Breast epithelium (tissue), 4 donors: Measurements from ENCODE around the gene LMAN2. TPM values are rescaled to one million over a fixed set of nuclear protein-coding genes. Genes with fewer than 3 reads are reported as not detected.

Experiments used
- DNase-seq, 2 donors: peaks; one replicate each; pipeline ENCODE4 v3.0.0-alpha.2; 2019; ENCODE audit warnings: low spot score in 2 of 2
- H3K27ac ChIP-seq, 2 donors: fragments of 200-600 bp; sonication (generic) in 1 of 2; one replicate each; pipeline ENCODE4 v1.5.1; 2016 to 2019; ENCODE audit warnings: mild to moderate bottlenecking in 1 of 2
- H3K27me3 ChIP-seq, 2 donors: fragments of 200-600 bp; sonication (generic) in 1 of 2; one replicate each; pipeline versions ENCODE4 v1.5.1 to v1.6.0; 2017 to 2019; ENCODE audit warnings: control low read depth in 1 of 2, mild to moderate bottlenecking in 1 of 2
- H3K36me3 ChIP-seq: fragments of 200-600 bp; one replicate; pipeline ENCODE4 v1.5.1; 2019
- H3K4me1 ChIP-seq, 2 donors: fragments of 200-600 bp; sonication (generic); one replicate each; pipeline ENCODE4 v1.5.1; 2016 to 2019; ENCODE audit warnings: control low read depth in 1 of 2
- H3K4me3 ChIP-seq, 3 donors: fragments of 200-600 bp; sonication (generic); 1 replicate in 2 of 3; 2 replicates in 1 of 3; pipeline ENCODE4 v1.5.1; 2016 to 2019; ENCODE audit warnings: mild to moderate bottlenecking in 3 of 3, moderate library complexity in 2 of 3
- H3K9me3 ChIP-seq, 2 donors: fragments of 200-600 bp; sonication (generic) in 1 of 2; one replicate each; pipeline ENCODE4 v1.5.1; 2016 to 2019; ENCODE audit warnings: control low read depth in 1 of 2
- POLR2A ChIP-seq: fragments of 450-650 bp; IDR thresholded peaks from one replicate; pipeline ENCODE4 v1.6.1; 2016; ENCODE audit warnings: antibody characterized with exemption, mild to moderate bottlenecking, moderate library complexity
- POLR2AphosphoS5 ChIP-seq, 3 donors: sonication (generic); formaldehyde crosslinking; IDR thresholded peaks; one replicate each; pipeline ENCODE4 v1.6.1; 2017; ENCODE audit warnings: antibody characterized with exemption in 3 of 3
- intact Hi-C: fragments of 100-400 bp; cut with DNase I; formaldehyde crosslinking; loops from one replicate; pipeline ENCODE4 v1.15.1; 2023; ENCODE audit warnings: low total_unique reads
- total RNA-seq, 3 donors: library from RNA; depleted of rRNA; stranded (reverse); fragments of >200 nt; gene quantifications; one replicate each; pipeline ENCODE4 v1.1.0, GENCODE V29; 2016
- TF ChIP-seq, protein P1 (sequence below), 3 donors: fragments of 450-650 bp; IDR thresholded peaks; one replicate each; pipeline ENCODE4 v1.5.1; 2016 to 2017; ENCODE audit warnings: antibody characterized with exemption in 3 of 3, mild to moderate bottlenecking in 3 of 3, moderate library complexity in 3 of 3

The LMAN2 gene
- total RNA-seq, 3 donors from 2014 or later, result 139 to 188 (median 170) TPM

DNA sequence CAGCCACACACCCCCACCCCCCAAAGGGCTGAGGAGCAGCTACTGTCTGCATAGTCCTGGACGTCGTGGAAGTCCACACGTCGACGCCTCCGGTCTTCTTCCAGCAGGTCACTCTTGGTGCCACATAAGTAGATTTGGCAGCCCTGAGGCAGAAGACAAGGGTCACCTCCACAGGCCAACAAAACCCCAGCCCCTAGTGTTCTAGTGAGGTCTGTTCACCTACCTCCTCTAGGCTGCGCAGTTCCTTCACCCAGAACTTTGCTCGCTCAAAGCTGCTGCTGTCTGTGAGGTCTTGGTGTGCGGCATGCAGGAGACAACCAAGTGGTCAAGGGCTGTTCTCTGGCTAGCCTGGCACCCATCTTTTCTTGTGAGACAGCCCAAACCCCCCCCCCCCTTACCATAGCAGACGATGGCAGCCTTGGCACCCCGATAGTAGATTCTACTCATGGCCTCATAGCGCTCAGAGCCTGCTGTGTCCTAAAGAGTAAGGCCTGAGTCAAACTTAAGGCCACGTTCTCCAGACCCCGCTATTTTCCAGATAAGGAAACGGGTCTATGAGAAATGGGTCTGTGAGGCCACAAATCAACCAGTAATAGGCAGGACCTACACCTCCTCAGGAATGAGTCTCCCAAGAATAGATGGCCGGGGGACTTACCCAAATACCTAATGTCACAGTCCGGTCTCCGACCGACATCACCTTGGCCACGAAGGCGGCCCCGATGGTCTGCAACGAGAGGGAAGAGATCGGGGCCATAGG lies 48.9 kb downstream of the LMAN2 start:
- H3K4me3 ChIP-seq, result peak overlapping the region; percentile 89 to 94 (median 90)
- no peak for DNase-seq
- peaks cover 10 to 36% of the 10 kb centered on the region in 2 donors for H3K4me1 ChIP-seq
- H3K27ac ChIP-seq, result peak overlapping the region; percentile 85 to 90
- no peaks in the 10 kb centered on the region for H3K36me3 ChIP-seq
- no peaks in the 10 kb centered on the region for H3K9me3 ChIP-seq
- TF ChIP-seq, protein P1, sequence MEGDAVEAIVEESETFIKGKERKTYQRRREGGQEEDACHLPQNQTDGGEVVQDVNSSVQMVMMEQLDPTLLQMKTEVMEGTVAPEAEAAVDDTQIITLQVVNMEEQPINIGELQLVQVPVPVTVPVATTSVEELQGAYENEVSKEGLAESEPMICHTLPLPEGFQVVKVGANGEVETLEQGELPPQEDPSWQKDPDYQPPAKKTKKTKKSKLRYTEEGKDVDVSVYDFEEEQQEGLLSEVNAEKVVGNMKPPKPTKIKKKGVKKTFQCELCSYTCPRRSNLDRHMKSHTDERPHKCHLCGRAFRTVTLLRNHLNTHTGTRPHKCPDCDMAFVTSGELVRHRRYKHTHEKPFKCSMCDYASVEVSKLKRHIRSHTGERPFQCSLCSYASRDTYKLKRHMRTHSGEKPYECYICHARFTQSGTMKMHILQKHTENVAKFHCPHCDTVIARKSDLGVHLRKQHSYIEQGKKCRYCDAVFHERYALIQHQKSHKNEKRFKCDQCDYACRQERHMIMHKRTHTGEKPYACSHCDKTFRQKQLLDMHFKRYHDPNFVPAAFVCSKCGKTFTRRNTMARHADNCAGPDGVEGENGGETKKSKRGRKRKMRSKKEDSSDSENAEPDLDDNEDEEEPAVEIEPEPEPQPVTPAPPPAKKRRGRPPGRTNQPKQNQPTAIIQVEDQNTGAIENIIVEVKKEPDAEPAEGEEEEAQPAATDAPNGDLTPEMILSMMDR (IDR thresholded peaks at IDR 0.05), result peak in 1 of 3 donors; percentile 19
- TF ChIP-seq POLR2AphosphoS5 (IDR thresholded peaks at IDR 0.05), result no peak
- no peak for TF ChIP-seq POLR2A
- H3K27me3 ChIP-seq, result no peaks in the 10 kb centered on the region
- intact Hi-C loops, result no loop called here

DNA sequence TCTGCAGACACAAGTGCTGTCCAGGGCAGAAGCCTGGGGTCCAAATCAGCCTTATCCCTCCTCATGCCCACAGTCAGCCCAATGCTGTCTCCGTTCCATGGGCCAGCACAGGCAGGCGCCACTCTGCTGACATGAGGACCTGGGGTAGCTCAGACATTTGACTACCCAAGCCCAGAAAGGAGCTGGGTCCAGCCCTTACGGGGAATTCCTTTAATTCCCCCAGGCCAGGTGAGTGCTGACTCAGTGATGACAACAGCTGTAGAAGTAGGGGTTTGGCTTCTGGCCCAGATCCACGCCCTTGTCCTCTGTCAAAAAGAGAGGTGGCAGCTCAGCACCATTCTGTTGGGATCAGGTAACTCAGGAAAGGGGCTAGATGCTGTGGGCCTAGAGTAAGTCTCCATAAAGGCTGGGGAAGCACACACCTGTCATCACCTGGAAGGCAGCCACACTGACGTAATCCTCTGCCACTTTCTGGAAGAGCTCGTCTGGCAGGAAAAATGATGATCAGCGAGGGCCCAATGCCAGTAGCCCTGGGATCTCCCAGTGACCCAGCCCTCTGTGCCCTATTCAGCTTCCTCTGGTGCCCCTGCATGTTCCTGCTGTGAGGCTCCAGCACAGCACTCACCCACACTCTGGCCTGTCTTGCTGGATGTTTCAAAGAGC lies 49.8 kb downstream of the LMAN2 start:
- Histone ChIP-seq H3K36me3 (no peaks in the 10 kb centered on the region), H3K4me1 (peaks cover 10 to 36% of the 10 kb centered on the region in 2 donors), H3K27me3 (no peaks in the 10 kb centered on the region), H3K27ac (peak overlapping the region; percentile 85 to 90), H3K4me3 (peak overlapping the region in 1 of 3 donors; percentile 90), H3K9me3 (no peaks in the 10 kb centered on the region)
- DNase-seq, result peak; percentile 84 to 90
- TF ChIP-seq, protein P1 (IDR thresholded peaks at IDR 0.05), result no peak
- TF ChIP-seq POLR2AphosphoS5 (IDR thresholded peaks at IDR 0.05) (peak in 1 of 3 donors; percentile 65), POLR2A (no peak)
- intact Hi-C loops, result no loop called here

DNA sequence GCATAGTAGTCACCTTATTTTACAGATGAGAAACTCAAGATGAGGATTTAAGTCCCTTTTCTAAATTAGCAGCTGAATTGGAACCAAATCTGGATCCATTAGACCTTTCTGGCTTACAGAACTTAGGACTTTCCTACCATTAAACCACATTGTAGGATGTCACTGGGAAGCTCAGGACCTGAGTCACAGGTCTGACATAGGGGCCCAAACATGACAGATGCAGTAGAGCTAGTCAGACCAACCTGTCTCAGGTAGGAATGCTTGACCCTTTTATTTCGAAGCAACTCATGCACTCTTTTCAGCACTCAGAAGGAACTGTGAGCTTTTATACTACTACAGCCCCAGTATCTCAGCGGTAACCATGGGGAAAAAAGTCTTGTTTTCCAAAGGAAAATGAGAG lies 50.5 kb downstream of the LMAN2 start:
- Histone ChIP-seq H3K27ac (peak overlapping the region; percentile 85 to 90), H3K9me3 (no peaks in the 10 kb centered on the region), H3K36me3 (no peaks in the 10 kb centered on the region), H3K4me3 (no peak overlapping the region), H3K27me3 (no peaks in the 10 kb centered on the region), H3K4me1 (peaks cover 10 to 36% of the 10 kb centered on the region in 2 donors)
- intact Hi-C loops, result no loop called here
- no peak for DNase-seq
- TF ChIP-seq POLR2AphosphoS5 (IDR thresholded peaks at IDR 0.05) (no peak), POLR2A (no peak)
- TF ChIP-seq, protein P1 (IDR thresholded peaks at IDR 0.05), result no peak

DNA sequence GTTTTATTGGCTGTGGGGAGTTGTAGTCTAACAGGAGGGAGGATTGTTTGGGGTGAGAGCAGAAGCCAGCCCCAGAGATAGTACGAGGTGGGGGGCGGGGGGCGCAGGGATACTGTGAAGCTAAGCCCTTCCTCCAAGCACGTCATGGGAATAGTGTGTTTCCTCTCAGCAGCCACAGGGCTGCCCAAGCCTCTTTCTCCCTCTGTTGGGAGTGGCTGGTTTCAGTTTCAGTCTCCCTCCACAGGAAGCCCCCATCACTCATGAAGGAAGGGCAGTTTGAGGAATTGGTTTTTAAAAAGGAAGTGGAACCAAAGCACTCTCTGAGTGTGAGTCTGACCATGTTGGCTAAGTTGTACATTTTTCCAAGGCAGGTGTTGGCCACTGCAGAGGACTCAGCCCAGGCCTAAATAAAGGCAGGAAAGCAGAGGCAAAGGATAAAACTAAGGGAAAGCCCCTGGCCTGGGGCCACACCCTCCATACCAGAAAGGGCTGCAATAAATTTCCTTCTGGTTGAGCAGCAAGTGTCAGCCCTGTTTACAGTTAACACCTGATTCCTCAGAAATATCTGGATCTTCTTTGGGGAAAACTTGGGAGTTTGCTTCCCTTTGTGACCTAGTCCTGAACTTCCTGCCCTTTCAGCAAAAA lies 51.1 kb downstream of the LMAN2 start:
- no peak overlapping the region for H3K4me3 ChIP-seq
- H3K36me3 ChIP-seq, result no peaks in the 10 kb centered on the region
- intact Hi-C loops, result no loop called here
- no peak for TF ChIP-seq POLR2AphosphoS5 (IDR thresholded peaks at IDR 0.05)
- TF ChIP-seq POLR2A, result no peak
- TF ChIP-seq, protein P1 (IDR thresholded peaks at IDR 0.05), result no peak
- peaks cover 10 to 34% of the 10 kb centered on the region in 2 donors for H3K4me1 ChIP-seq
- no peaks in the 10 kb centered on the region for H3K9me3 ChIP-seq
- H3K27me3 ChIP-seq, result no peaks in the 10 kb centered on the region
- peak overlapping the region; percentile 85 to 90 for H3K27ac ChIP-seq
- DNase-seq, result no peak
